Measurements from ENCODE around the gene POLR3E.
A peak's percentile ranks its signal among the peaks of the same experiment; 100 is the strongest.
"Not testable (repeated sequence)": the region's sequence is repeated elsewhere in the genome, so short reads cannot be mapped to it uniquely, and the experiment has no call there.

Gene POLR3E

GRCh38 chr16:22366371-22366770 lies 69.2 kb downstream of the POLR3E start:
- no peak overlapping the region for H3K4me3 ChIP-seq (ENCODE audit: low read length)
- no peak for DNase-seq (ENCODE audit: low read depth)
- no peak for TF ChIP-seq CTCF (conservative IDR thresholded peaks at IDR 0.05; ENCODE audit: low read length)

GRCh38 chr16:22366889-22367288 lies 69.7 kb downstream of the POLR3E start:
- no peak overlapping the region for H3K4me3 ChIP-seq (ENCODE audit: low read length)
- no peak for DNase-seq (ENCODE audit: low read depth)
- no peak for TF ChIP-seq CTCF (conservative IDR thresholded peaks at IDR 0.05; ENCODE audit: low read length)

- H3K4me3 ChIP-seq (ENCODE audit: low read length); DNase-seq (ENCODE audit: low read depth): not testable (repeated sequence)
Observed at GRCh38 chr16:22368200-22368826, 71.1 kb downstream of the POLR3E start.

- peak; percentile 62 for DNase-seq (ENCODE audit: low read depth)
- no peak for TF ChIP-seq CTCF (conservative IDR thresholded peaks at IDR 0.05; ENCODE audit: low read length)
- H3K4me3 ChIP-seq (ENCODE audit: low read length): no peak overlapping the region
Observed at GRCh38 chr16:22369221-22369811, 72.1 kb downstream of the POLR3E start.

- peak; percentile 93 for DNase-seq (ENCODE audit: low read depth)
- TF ChIP-seq CTCF (conservative IDR thresholded peaks at IDR 0.05; ENCODE audit: low read length): no peak
- H3K4me3 ChIP-seq (ENCODE audit: low read length): peak overlapping the region; percentile 11; the same call in 1 of the 2 replicates
Observed at GRCh38 chr16:22370038-22370820, 73.0 kb downstream of the POLR3E start.

GRCh38 chr16:22372882-22373661 lies 75.9 kb downstream of the POLR3E start:
- TF ChIP-seq CTCF (conservative IDR thresholded peaks at IDR 0.05; ENCODE audit: low read length): no peak
- peak overlapping the region; percentile 86 for H3K4me3 ChIP-seq (ENCODE audit: low read length)
- no peak for DNase-seq (ENCODE audit: low read depth)

- peak overlapping the region; percentile 86 for H3K4me3 ChIP-seq (ENCODE audit: low read length)
- TF ChIP-seq CTCF (conservative IDR thresholded peaks at IDR 0.05; ENCODE audit: low read length): no peak
- no peak for DNase-seq (ENCODE audit: low read depth)
Observed at GRCh38 chr16:22373662-22374310, 76.6 kb downstream of the POLR3E start.
